B cell (primary cell): ENCODE data around the gene ZNF213. TPM values are rescaled to one million over a fixed set of nuclear protein-coding genes. Genes with fewer than 3 reads are reported as not detected.
A peak's percentile ranks its signal among the peaks of the same experiment; 100 is the strongest.

Source experiments
- ATAC-seq: fragments of 200-7000 bp; cut with Tn5 transposase; one replicate; pipeline ENCODE4 v1.10.0; 2021; ENCODE audit warnings: low read depth, mild to moderate bottlenecking, moderate number of reproducible peaks, moderate library complexity
- CTCF ChIA-PET: fragments of 350-600 bp; sonication (Branson Sonifier 250); formaldehyde crosslinking; loops from one replicate; lab custom pipeline; 2021; ENCODE audit warnings: antibody characterized with exemption, inconsistent platforms; lab: Charles Lee
- POLR2A ChIA-PET: fragments of 350-600 bp; sonication (Branson Sonifier 250); formaldehyde crosslinking; loops from one replicate; lab custom pipeline; 2021; ENCODE audit warnings: antibody characterized with exemption; lab: Charles Lee
- DNase-seq: peaks from one replicate; pipeline ENCODE4 v3.0.0; 2013
- H2AFZ ChIP-seq: 2 replicates; pipeline ENCODE4 v1.6.1; 2012; ENCODE audit warnings: mild to moderate bottlenecking, low read depth, low read length; ENCODE audit not compliant: insufficient read depth, poor library complexity, severe bottlenecking
- H3K27ac ChIP-seq, 2 donors: 1 replicate in 1 of 2; 2 replicates in 1 of 2; pipeline ENCODE4 v1.5.1; 2012 to 2013; ENCODE audit warnings: low read length in 2 of 2, mild to moderate bottlenecking in 2 of 2, moderate library complexity in 1 of 2
- H3K27me3 ChIP-seq, 4 experiments: fragments of 200-600 bp in 1 of 4; sonication (generic) in 1 of 4; replicated peaks in 1 of 4; 1 replicate in 2 of 4; 2 replicates in 2 of 4; pipeline versions ENCODE4 v1.6.1 to v1.7.0; 2013 to 2016; ENCODE audit warnings: low read length in 3 of 4, mild to moderate bottlenecking in 2 of 4, mixed read lengths in 1 of 4, moderate library complexity in 1 of 4; ENCODE audit not compliant: insufficient read depth in 4 of 4, control insufficient read depth in 3 of 4; ENCODE audit errors: control extremely low read depth in 1 of 4
- H3K36me3 ChIP-seq, 2 experiments: replicated peaks in 1 of 2; 1 replicate in 1 of 2; 2 replicates in 1 of 2; pipeline versions ENCODE4 v1.6.1 to v1.7.1; 2013; ENCODE audit warnings: low read length in 1 of 2; ENCODE audit not compliant: insufficient read depth in 2 of 2, control insufficient read depth in 1 of 2; ENCODE audit errors: control extremely low read depth in 1 of 2, extremely low read depth in 1 of 2
- H3K4me1 ChIP-seq, 2 donors: fragments of 200-600 bp in 1 of 2; sonication (generic) in 1 of 2; 1 replicate in 1 of 2; 2 replicates in 1 of 2; pipeline versions ENCODE4 v1.5.1 to v1.6.1; 2013 to 2017; ENCODE audit warnings: low read length in 2 of 2; ENCODE audit not compliant: control insufficient read depth in 2 of 2, insufficient read depth in 2 of 2
- H3K4me2 ChIP-seq: replicated peaks from 2 replicates; pipeline ENCODE3; 2012; ENCODE audit warnings: mild to moderate bottlenecking, low read depth, low read length; ENCODE audit not compliant: poor library complexity, severe bottlenecking
- H3K4me3 ChIP-seq, 5 experiments: fragments of 200-600 bp in 1 of 5; sonication (generic) in 1 of 5; 1 replicate in 3 of 5; 2 replicates in 2 of 5; pipeline versions ENCODE4 v1.5.1 to v1.7.0; 2011 to 2016; ENCODE audit warnings: low read length in 4 of 5, mild to moderate bottlenecking in 4 of 5, low read depth in 2 of 5, control low read depth in 1 of 5, moderate library complexity in 1 of 5; ENCODE audit not compliant: insufficient read depth in 1 of 5; ENCODE audit errors: control extremely low read depth in 1 of 5, extremely low read depth in 1 of 5
- H3K79me2 ChIP-seq: fragments of 200-600 bp; sonication (generic); one replicate; pipeline ENCODE4 v1.6.0; 2016; ENCODE audit warnings: low read length; ENCODE audit not compliant: control insufficient read depth, insufficient read depth
- H3K9ac ChIP-seq: fragments of 200-600 bp; sonication (generic); 2 replicates; pipeline ENCODE4 v1.6.1; 2017; ENCODE audit warnings: mild to moderate bottlenecking, low read length, moderate library complexity
- H3K9me3 ChIP-seq, 3 donors: one replicate each; pipeline versions ENCODE4 v1.6.1 to v1.7.1; 2013; ENCODE audit warnings: low read length in 2 of 3; ENCODE audit not compliant: control insufficient read depth in 2 of 3, insufficient read depth in 1 of 3; ENCODE audit errors: control extremely low read depth in 1 of 3
- H4K20me1 ChIP-seq: 2 replicates; pipeline ENCODE4 v1.6.0; 2012; ENCODE audit warnings: mild to moderate bottlenecking, low read length; ENCODE audit not compliant: insufficient read depth, control insufficient read depth, poor library complexity, severe bottlenecking
- H3K27ac Mint-ChIP-seq: one replicate; pipeline ENCODE4 v1.8.0; 2021; ENCODE audit warnings: mixed read lengths
- H3K27me3 Mint-ChIP-seq: one replicate; pipeline ENCODE4 v1.8.0; 2021; ENCODE audit warnings: mixed read lengths
- H3K4me1 Mint-ChIP-seq: one replicate; pipeline ENCODE4 v1.8.0; 2021; ENCODE audit warnings: mixed read lengths
- H3K4me3 Mint-ChIP-seq: one replicate; pipeline ENCODE4 v1.8.0; 2021; ENCODE audit warnings: mixed read lengths
- H3K9me3 Mint-ChIP-seq: one replicate; pipeline ENCODE4 v1.8.0; 2022; ENCODE audit warnings: mixed read lengths; ENCODE audit not compliant: insufficient read depth
- EZH2 ChIP-seq: IDR thresholded peaks from 2 replicates; pipeline ENCODE4 v1.6.1; 2012; ENCODE audit warnings: borderline replicate concordance, low read depth, mild to moderate bottlenecking, moderate library complexity, low read length; ENCODE audit not compliant: insufficient read depth, poor library complexity, severe bottlenecking
- WGBS: methylation state at CpG from one replicate; pipeline ENCODE4 v1.1.5; 2013; ENCODE audit warnings: missing lambda C conversion rate; ENCODE audit not compliant: insufficient coverage; 5-methylcytosine and 5-hydroxymethylcytosine counted together
- intact Hi-C: fragments of 100-400 bp; cut with micrococcal nuclease; formaldehyde crosslinking; loops from one replicate; pipeline ENCODE4 v1.10.0; 2022
- polyA plus RNA-seq: library from polyadenylated mRNA; depleted of rRNA; stranded (reverse); fragments of >200 nt; gene quantifications from 2 replicates; pipeline ENCODE4 v1.2.3, GENCODE V29; 2012
- total RNA-seq, 2 donors: library from RNA; stranded (reverse); fragments of 120-200 nt in 1 of 2; gene quantifications; 1 replicate in 1 of 2; 2 replicates in 1 of 2; pipeline versions ENCODE4 v1.2.3 to v1.2.4, GENCODE V29; 2013 to 2022
- TF ChIP-seq, protein P1 (sequence below): fragments of 200-600 bp; IDR thresholded peaks from one replicate; pipeline ENCODE4 v1.8.0; 2022; ENCODE audit warnings: antibody characterized with exemption, mild to moderate bottlenecking

Gene ZNF213
- total and polyA plus RNA-seq, 2 donors (not counting 1 experiment from before 2014, with no cell fraction given) = 1.4 to 7.2 TPM

DNA sequence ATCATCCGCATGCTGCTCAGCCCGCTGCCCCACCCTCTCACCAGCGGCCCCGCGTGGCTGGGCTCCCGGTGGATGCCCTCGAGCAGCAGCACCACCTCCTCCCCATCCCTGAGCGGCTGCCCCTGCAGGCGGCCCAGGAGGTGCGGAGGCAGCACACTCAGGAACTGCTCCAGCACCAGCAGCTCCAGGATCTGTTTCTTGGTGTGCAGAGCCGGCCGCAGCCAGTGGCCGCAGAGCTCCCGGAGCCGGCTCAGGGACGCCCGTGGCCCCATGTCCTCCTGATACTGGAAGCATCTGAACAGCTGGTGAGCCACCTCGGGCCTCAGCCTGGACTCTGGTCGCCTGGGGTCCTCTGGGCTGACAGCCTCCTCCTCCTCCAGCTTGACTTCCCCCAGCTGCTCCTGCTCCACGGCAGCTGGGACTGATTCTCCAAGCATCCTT lies 42.3 kb upstream of the ZNF213 start:
- intact Hi-C loops = no loop called here
- Histone ChIP-seq H3K9ac (no peak overlapping the region), H3K27me3 (peaks cover 0 to 5% (median 2%) of the 10 kb centered on the region in 4 experiments), H3K4me1 (peaks cover 9 to 12% of the 10 kb centered on the region in 2 donors), H3K36me3 (no peaks in the 10 kb centered on the region), H3K27ac (no peak overlapping the region), H3K79me2 (no peaks in the 10 kb centered on the region), H2AFZ (no peak overlapping the region), H3K4me3 (no peak overlapping the region), H3K9me3 (no peaks in the 10 kb centered on the region), H4K20me1 (no peaks in the 10 kb centered on the region), H3K4me2 (no peak overlapping the region)
- H3K9me3 Mint-ChIP-seq = no peaks in the 10 kb centered on the region
- H3K27ac Mint-ChIP-seq = no peak overlapping the region
- DNase-seq = no peak
- TF ChIP-seq, protein P1, sequence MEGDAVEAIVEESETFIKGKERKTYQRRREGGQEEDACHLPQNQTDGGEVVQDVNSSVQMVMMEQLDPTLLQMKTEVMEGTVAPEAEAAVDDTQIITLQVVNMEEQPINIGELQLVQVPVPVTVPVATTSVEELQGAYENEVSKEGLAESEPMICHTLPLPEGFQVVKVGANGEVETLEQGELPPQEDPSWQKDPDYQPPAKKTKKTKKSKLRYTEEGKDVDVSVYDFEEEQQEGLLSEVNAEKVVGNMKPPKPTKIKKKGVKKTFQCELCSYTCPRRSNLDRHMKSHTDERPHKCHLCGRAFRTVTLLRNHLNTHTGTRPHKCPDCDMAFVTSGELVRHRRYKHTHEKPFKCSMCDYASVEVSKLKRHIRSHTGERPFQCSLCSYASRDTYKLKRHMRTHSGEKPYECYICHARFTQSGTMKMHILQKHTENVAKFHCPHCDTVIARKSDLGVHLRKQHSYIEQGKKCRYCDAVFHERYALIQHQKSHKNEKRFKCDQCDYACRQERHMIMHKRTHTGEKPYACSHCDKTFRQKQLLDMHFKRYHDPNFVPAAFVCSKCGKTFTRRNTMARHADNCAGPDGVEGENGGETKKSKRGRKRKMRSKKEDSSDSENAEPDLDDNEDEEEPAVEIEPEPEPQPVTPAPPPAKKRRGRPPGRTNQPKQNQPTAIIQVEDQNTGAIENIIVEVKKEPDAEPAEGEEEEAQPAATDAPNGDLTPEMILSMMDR = no peak
- no peak for TF ChIP-seq EZH2
- 93% methylated on average over 20 of the region's 20 CpGs for WGBS
- H3K27me3 Mint-ChIP-seq = peaks cover 6% of the 10 kb centered on the region
- ChIA-PET POLR2A (interaction anchor here (0.5 to 1.0 kb wide), 2 partner anchors 34 to 64 kb away, joined by 3 to 5 read pairs; no protein-coding TSS in a partner anchor), CTCF (interaction anchor here (0.9 to 12.2 kb wide), 2 partner anchors 37 to 133 kb away, joined by 3 to 238 read pairs; partner anchors contain the start of gene ZNF213)
- H3K4me3 Mint-ChIP-seq = no peak overlapping the region
- no peak for ATAC-seq
- H3K4me1 Mint-ChIP-seq = peaks cover 19% of the 10 kb centered on the region

DNA sequence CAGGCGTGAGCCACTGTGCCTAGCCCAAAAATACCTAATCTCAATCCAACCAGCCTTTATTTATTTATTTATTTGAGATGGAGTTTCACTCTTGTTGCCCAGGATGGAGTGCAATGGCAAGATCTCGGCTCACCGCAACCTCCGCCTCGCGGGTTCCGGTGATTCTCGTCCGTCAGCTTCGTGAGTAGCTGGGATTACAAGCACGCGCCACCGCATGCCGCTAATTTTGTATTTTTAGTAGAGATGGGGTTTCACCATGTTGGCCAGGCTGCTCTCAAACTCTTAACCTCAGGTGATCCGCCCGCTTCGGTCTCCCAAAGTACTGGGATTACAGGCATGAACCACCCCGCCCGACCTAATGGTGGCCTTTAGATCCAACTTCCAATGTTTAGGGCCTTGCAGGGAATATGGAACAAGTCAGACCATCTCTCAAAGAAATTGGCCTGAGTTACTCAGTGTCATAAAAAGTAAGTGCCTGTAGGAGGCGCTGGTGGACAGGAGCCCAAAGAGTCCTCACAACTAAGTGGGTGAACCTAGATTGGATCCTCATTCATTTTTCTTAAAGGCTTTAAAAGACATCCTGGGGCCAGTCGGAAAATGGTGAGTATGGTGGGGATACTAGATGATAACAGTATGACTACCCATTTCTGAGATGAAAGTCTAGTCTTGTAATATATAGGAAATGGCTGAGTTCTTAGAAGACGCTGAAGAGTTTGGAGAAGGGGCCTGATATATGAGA lies 40.4 kb upstream of the ZNF213 start:
- Mint-ChIP-seq H3K27ac (peak overlapping the region; percentile 34), H3K27me3 (no peaks in the 10 kb centered on the region), H3K4me3 (no peak overlapping the region), H3K4me1 (peaks cover 20% of the 10 kb centered on the region), H3K9me3 (no peaks in the 10 kb centered on the region)
- no peak overlapping the region for H3K4me2 ChIP-seq
- TF ChIP-seq, protein P1 = peak; percentile 62
- TF ChIP-seq EZH2 = no peak
- H3K4me1 ChIP-seq = peaks cover 9 to 12% of the 10 kb centered on the region in 2 donors
- no peaks in the 10 kb centered on the region for H4K20me1 ChIP-seq
- no peak for ATAC-seq
- no peaks in the 10 kb centered on the region for H3K79me2 ChIP-seq
- DNase-seq = peak; percentile 68
- intact Hi-C loops = no loop called here
- H3K27ac ChIP-seq = no peak overlapping the region
- H3K9ac ChIP-seq = no peak overlapping the region
- no peak overlapping the region for H2AFZ ChIP-seq
- ChIA-PET CTCF (interaction anchor here (1.1 to 12.2 kb wide), 6 partner anchors 35 to 72 kb away, joined by 3 to 238 read pairs (median 4); partner anchors contain the start of gene ZNF213), POLR2A (interaction anchor here (1.6 kb wide), 1 partner anchor 20 kb away, joined by 6 read pairs; no protein-coding TSS in a partner anchor)
- H3K27me3 ChIP-seq = peaks cover 0 to 3% (median 0%) of the 10 kb centered on the region in 4 experiments
- no peaks in the 10 kb centered on the region for H3K36me3 ChIP-seq
- peaks cover 0 to 2% (median 0%) of the 10 kb centered on the region in 3 donors for H3K9me3 ChIP-seq
- WGBS = 96% methylated on average over 19 of the region's 22 CpGs
- H3K4me3 ChIP-seq = no peak overlapping the region
